HepG2 (cell line): ENCODE measurements around the gene KCNB1. TPM values are rescaled to one million over a fixed set of nuclear protein-coding genes. Genes with fewer than 3 reads are reported as not detected.

Experiments
- DMAP1 ChIP-seq: IDR thresholded peaks from 2 replicates; pipeline ENCODE4 v1.6.1; 2016
- HIVEP1 ChIP-seq: sonication (generic); formaldehyde crosslinking; IDR thresholded peaks from 2 replicates; pipeline ENCODE4 v1.4.0; 2020; ENCODE audit warnings: mild to moderate bottlenecking, missing genetic modification reagents
- IRX3 ChIP-seq: sonication (generic); formaldehyde crosslinking; IDR thresholded peaks from 2 replicates; pipeline ENCODE4 v1.8.1; 2023; ENCODE audit warnings: mild to moderate bottlenecking, low read depth, missing genetic modification reagents, borderline replicate concordance
- MEIS2 ChIP-seq: sonication (generic); formaldehyde crosslinking; IDR thresholded peaks from 2 replicates; pipeline ENCODE4 v1.9.0; 2021; ENCODE audit warnings: mild to moderate bottlenecking, missing genetic modification reagents
- SALL1 ChIP-seq: sonication (generic); formaldehyde crosslinking; IDR thresholded peaks from 2 replicates; pipeline ENCODE4 v1.8.0; 2022; ENCODE audit warnings: mild to moderate bottlenecking, missing genetic modification reagents
- SIN3A ChIP-seq: IDR thresholded peaks from 2 replicates; pipeline ENCODE4 v1.6.1; 2011; ENCODE audit warnings: low read depth, mild to moderate bottlenecking, control low read depth, low read length, borderline replicate concordance
- TARDBP ChIP-seq: sonication (generic); formaldehyde crosslinking; IDR thresholded peaks from 2 replicates; pipeline ENCODE4 v1.8.0; 2022; ENCODE audit warnings: mild to moderate bottlenecking, missing genetic modification reagents
- ZBTB21 ChIP-seq: sonication (generic); formaldehyde crosslinking; IDR thresholded peaks from 2 replicates; pipeline ENCODE4 v1.4.0; 2020; ENCODE audit warnings: missing genetic modification reagents
- ZNF18 ChIP-seq: sonication (generic); formaldehyde crosslinking; IDR thresholded peaks from 2 replicates; pipeline ENCODE4 v1.8.0; 2022; ENCODE audit warnings: mild to moderate bottlenecking, missing genetic modification reagents; ENCODE audit not compliant: insufficient replicate concordance
- ZNF235 ChIP-seq: sonication (generic); formaldehyde crosslinking; IDR thresholded peaks from 2 replicates; pipeline ENCODE4 v1.8.1; 2023; ENCODE audit warnings: mild to moderate bottlenecking, missing genetic modification reagents, borderline replicate concordance
- ZNF292 ChIP-seq: sonication (generic); formaldehyde crosslinking; IDR thresholded peaks from 2 replicates; pipeline ENCODE4 v1.8.1; 2022; ENCODE audit warnings: mild to moderate bottlenecking, low read depth, missing genetic modification reagents, borderline replicate concordance
- ZNF414 ChIP-seq: sonication (generic); formaldehyde crosslinking; IDR thresholded peaks from 2 replicates; pipeline ENCODE4 v1.5.0; 2020; ENCODE audit warnings: missing genetic modification reagents
- ZNF501 ChIP-seq: sonication (generic); formaldehyde crosslinking; IDR thresholded peaks from 2 replicates; pipeline ENCODE4 v1.5.1; 2020; ENCODE audit warnings: mild to moderate bottlenecking, moderate library complexity, missing genetic modification reagents
- ZNF564 ChIP-seq: sonication (generic); formaldehyde crosslinking; IDR thresholded peaks from 2 replicates; pipeline ENCODE4 v1.8.1; 2023; ENCODE audit warnings: mild to moderate bottlenecking, missing genetic modification reagents
- ZNF644 ChIP-seq: IDR thresholded peaks from 2 replicates; pipeline ENCODE4 v1.6.1; 2016; ENCODE audit warnings: low read depth
- polyA plus RNA-seq, 8 experiments: library from polyadenylated mRNA; depleted of rRNA in 3 of 8; stranded (reverse) in 7 of 8; unstranded in 1 of 8; fragments of >200 nt; fragmentation: Illumina TruSeq in 4 of 8; extraction: Trizol in 4 of 8; gene quantifications; 2 replicates each; pipeline versions ENCODE4 v1.2.1 to v1.2.3, GENCODE V29; 2011 to 2016; ENCODE audit warnings: low read depth in 4 of 8, missing spikeins in 1 of 8, mixed read lengths in 1 of 8; ENCODE audit not compliant: insufficient read depth in 1 of 8
- total RNA-seq, 5 experiments: library from RNA; depleted of rRNA; stranded (reverse); fragments of >200 nt; fragmentation: Illumina TruSeq; extraction: Trizol; gene quantifications; 2 replicates each; pipeline ENCODE4 v1.2.3, GENCODE V29; 2016; ENCODE audit warnings: low read depth in 1 of 5
- TF ChIP-seq, protein P1 (sequence below): sonication (generic); formaldehyde crosslinking; conservative IDR thresholded peaks from 2 replicates; pipeline ENCODE4 v1.4.0; 2020; ENCODE audit warnings: mild to moderate bottlenecking, missing genetic modification reagents, moderate library complexity
- TF ChIP-seq, protein P2 (sequence below): sonication (generic); formaldehyde crosslinking; IDR thresholded peaks from 2 replicates; pipeline ENCODE4 v1.4.0; 2020; ENCODE audit warnings: low read depth, mild to moderate bottlenecking, missing genetic modification reagents

The KCNB1 gene
- total and polyA plus RNA-seq, 2 of the 13 experiments (the other 11 are each of a cell fraction or from before 2014, with no cell fraction given): 0.02 TPM; not detected in 1

DNA sequence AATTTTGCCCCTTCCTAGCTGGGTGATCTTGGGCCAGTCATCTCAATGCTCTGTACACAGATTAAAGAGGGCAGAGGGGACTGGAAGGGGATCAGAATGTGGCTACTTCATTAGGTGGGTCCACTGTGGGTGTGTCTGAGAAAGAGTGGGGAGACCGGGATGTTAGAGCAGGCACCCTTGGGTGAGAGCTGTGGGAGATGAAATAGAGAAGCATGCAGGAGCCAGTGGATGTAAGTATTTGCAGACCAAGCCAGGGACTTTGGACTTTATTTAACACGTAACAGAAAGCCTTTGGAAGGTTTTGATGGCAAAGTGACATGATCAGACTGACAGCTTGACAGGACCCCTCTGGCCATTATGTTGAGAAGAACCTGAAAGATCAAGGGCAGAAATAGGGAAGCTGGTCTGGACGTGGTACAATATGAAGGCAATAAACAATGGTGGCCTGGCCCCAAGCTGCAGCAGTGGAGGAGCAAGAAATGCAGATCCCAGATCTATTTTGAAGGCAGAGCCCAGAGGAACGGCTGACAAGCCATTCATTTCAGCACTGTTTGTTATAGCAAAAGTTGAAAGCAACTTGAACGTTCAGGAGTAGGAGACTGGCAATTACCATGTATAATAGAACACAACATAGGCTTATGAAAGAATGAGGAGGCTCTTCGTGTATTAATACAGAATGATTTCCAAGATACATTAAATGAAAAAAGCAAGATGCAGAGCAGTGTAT lies 122.1 kb downstream of the KCNB1 start (continued):
- TF ChIP-seq SIN3A (no peak), ZBTB21 (CRISPR knock-in tag) (peak; percentile 58; the same call in 1 of the 2 replicates), ZNF235 (no peak), MEIS2 (CRISPR knock-in tag) (peak; percentile 99), ZNF564 (CRISPR knock-in tag) (0 out of 2 replicates have a peak, but pooled peaks have one; percentile 37), TARDBP (CRISPR knock-in tag) (no peak), ZNF292 (CRISPR knock-in tag) (peak; percentile 33; the same call in 1 of the 2 replicates), IRX3 (CRISPR knock-in tag) (no peak), HIVEP1 (0 out of 2 replicates have a peak, but pooled peaks have one; percentile 42), ZNF501 (0 out of 2 replicates have a peak, but pooled peaks have one; percentile 25), ZNF414 (CRISPR knock-in tag) (no peak), DMAP1 (no peak), ZNF18 (peak; percentile 23), ZNF644 (CRISPR knock-in tag) (peak; percentile 47; the same call in 1 of the 2 replicates), SALL1 (CRISPR knock-in tag) (peak; percentile 48; the same call in 1 of the 2 replicates)
- TF ChIP-seq, protein P1, sequence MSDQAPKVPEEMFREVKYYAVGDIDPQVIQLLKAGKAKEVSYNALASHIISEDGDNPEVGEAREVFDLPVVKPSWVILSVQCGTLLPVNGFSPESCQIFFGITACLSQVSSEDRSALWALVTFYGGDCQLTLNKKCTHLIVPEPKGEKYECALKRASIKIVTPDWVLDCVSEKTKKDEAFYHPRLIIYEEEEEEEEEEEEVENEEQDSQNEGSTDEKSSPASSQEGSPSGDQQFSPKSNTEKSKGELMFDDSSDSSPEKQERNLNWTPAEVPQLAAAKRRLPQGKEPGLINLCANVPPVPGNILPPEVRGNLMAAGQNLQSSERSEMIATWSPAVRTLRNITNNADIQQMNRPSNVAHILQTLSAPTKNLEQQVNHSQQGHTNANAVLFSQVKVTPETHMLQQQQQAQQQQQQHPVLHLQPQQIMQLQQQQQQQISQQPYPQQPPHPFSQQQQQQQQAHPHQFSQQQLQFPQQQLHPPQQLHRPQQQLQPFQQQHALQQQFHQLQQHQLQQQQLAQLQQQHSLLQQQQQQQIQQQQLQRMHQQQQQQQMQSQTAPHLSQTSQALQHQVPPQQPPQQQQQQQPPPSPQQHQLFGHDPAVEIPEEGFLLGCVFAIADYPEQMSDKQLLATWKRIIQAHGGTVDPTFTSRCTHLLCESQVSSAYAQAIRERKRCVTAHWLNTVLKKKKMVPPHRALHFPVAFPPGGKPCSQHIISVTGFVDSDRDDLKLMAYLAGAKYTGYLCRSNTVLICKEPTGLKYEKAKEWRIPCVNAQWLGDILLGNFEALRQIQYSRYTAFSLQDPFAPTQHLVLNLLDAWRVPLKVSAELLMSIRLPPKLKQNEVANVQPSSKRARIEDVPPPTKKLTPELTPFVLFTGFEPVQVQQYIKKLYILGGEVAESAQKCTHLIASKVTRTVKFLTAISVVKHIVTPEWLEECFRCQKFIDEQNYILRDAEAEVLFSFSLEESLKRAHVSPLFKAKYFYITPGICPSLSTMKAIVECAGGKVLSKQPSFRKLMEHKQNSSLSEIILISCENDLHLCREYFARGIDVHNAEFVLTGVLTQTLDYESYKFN (CRISPR knock-in tag): peak; percentile 66; the same call in 1 of the 2 replicates
- TF ChIP-seq, protein P2, sequence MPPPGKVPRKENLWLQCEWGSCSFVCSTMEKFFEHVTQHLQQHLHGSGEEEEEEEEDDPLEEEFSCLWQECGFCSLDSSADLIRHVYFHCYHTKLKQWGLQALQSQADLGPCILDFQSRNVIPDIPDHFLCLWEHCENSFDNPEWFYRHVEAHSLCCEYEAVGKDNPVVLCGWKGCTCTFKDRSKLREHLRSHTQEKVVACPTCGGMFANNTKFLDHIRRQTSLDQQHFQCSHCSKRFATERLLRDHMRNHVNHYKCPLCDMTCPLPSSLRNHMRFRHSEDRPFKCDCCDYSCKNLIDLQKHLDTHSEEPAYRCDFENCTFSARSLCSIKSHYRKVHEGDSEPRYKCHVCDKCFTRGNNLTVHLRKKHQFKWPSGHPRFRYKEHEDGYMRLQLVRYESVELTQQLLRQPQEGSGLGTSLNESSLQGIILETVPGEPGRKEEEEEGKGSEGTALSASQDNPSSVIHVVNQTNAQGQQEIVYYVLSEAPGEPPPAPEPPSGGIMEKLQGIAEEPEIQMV (CRISPR knock-in tag): peak; percentile 42; the same call in 1 of the 2 replicates
